RWPE1 (cell line): ENCODE results near the gene PPP2R2D.
A peak's percentile ranks its signal among the peaks of the same experiment; 100 is the strongest.

Source experiments
- CTCF ChIA-PET: fragments of 350-600 bp; sonication (Branson Sonifier 250); formaldehyde crosslinking; extraction: SDS; loops from one replicate; lab custom pipeline; 2021; lab: Yijun Ruan, JAX
- POLR2A ChIA-PET: fragments of 400-600 bp; formaldehyde crosslinking; extraction: SDS; loops from one replicate; lab custom pipeline; 2020; ENCODE audit warnings: antibody characterized with exemption; ENCODE audit not compliant: low non-redundant PET; lab: Yijun Ruan, JAX
- DNase-seq: peaks from one replicate; pipeline ENCODE4 v3.0.0; 2012; ENCODE audit warnings: low spot score
- H3K27ac ChIP-seq: fragments of 450-650 bp; 2 replicates; pipeline ENCODE4 v1.5.1; 2017
- CTCF ChIP-seq: fragments of 450-650 bp; conservative IDR thresholded peaks from 2 replicates; pipeline ENCODE4 v1.5.1; 2017; ENCODE audit warnings: low read depth, mild to moderate bottlenecking

Gene PPP2R2D

DNA sequence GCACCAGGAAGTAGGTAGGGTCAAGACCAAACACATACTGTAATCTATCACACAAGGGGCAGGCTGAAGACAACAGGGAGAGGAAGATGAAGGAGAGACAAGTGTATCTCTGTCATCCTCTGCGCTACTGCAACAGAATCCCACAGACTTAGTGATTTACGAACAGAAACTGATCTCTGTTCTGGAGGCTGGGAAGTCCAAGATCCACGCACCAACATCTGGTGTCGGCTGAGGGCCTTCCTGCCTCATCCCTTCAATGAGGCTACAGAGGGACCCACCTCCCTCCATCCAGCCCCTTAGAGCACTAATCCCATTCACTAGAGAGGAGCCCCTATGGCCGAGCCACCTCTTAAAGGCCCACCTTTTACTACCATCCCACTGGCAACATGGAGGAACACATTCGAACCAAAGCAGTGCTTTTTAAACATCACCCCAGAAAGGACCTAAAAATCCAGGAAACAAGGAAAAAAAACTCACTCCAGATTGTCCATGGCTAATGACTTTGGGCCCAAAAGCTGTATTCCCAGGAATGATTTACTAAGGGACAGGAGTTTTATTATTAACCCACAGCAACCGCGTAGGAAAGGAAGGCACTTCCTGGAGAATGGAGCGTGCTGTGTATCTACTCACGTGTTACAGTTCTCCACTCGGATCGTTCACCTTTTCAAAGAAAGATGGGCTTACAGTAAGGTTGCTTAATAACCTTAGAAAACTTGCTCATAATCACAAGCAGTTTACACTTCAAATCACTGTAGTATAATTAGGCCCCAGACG lies 76.7 kb downstream of the PPP2R2D start:
- no peak for DNase-seq
- H3K27ac ChIP-seq, result no peak overlapping the region
- ChIA-PET POLR2A (no interaction called here), CTCF (no interaction called here)
- TF ChIP-seq CTCF, result no peak

DNA sequence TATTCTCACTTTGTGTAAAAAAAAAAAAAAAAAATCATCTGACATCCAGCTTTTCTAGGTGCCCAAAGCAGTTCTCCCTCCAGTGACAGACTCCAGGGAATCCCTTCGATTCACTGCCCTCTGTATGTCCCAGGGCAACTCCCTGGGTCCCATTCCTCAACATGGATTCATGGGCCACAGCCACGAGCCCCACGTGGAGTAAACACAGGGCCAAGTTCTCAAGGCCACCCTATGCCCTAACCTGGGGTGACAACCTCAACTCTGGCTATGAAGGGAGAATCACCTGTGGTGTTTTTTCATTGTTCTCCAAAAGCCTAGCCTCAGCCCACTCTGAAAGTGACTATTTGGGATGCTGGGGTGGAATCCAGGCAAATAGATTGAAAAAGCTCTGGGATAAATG lies 77.6 kb downstream of the PPP2R2D start:
- POLR2A ChIA-PET, result no interaction called here
- TF ChIP-seq CTCF, result no peak
- CTCF ChIA-PET, result interaction anchor here (0.7 kb wide), 1 partner anchor 164 kb away, joined by 3 read pairs; no protein-coding TSS in a partner anchor
- DNase-seq, result no peak
- H3K27ac ChIP-seq, result no peak overlapping the region

GRCh38 chr10:131978851-131979250 lies 78.0 kb downstream of the PPP2R2D start:
- CTCF ChIA-PET, result interaction anchor here (0.7 kb wide), 1 partner anchor 163 kb away, joined by 3 read pairs; no protein-coding TSS in a partner anchor
- TF ChIP-seq CTCF, result no peak
- no peak for DNase-seq
- POLR2A ChIA-PET, result no interaction called here
- no peak overlapping the region for H3K27ac ChIP-seq

GRCh38 chr10:131979336-131979735 lies 78.5 kb downstream of the PPP2R2D start:
- no peak for TF ChIP-seq CTCF
- no peak for DNase-seq
- ChIA-PET CTCF (interaction anchor here (0.7 kb wide), 1 partner anchor 12 kb away, joined by 3 read pairs; no protein-coding TSS in a partner anchor), POLR2A (no interaction called here)
- H3K27ac ChIP-seq, result no peak overlapping the region

GRCh38 chr10:131979821-131980270 lies 79.0 kb downstream of the PPP2R2D start:
- CTCF ChIA-PET, result interaction anchor here (0.7 kb wide), 1 partner anchor 12 kb away, joined by 3 read pairs; no protein-coding TSS in a partner anchor

DNA sequence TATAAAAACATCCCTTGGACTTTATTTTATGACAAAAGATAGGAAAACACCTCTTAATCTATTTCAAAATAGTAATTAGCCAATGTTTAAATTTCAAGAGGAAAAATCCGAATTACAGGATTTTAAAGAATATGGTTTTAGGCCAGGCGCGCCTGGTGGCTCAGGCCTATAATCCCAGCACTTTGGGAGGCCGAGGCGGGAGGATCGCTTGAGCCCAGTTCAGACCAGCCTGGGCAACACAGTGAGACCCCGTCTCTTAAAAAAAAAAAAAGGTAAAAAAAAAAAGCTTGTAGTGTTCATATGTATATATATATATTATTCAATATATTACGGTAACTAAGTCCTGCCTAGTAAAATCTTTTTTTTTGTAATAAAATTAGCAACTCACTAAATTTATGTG lies 79.5 kb downstream of the PPP2R2D start:
- H3K27ac ChIP-seq, result peak overlapping the region; percentile 44
- TF ChIP-seq CTCF, result no peak
- ChIA-PET CTCF (interaction anchor here (2.3 kb wide), 1 partner anchor 43 kb away, joined by 19 read pairs; no protein-coding TSS in a partner anchor), POLR2A (no interaction called here)
- no peak for DNase-seq

More at GRCh38 chr10:131979821-131980270, 79.0 kb downstream of the PPP2R2D start:
- no peak for DNase-seq
- no peak for TF ChIP-seq CTCF
- peak overlapping the region; percentile 44 for H3K27ac ChIP-seq
- POLR2A ChIA-PET, result no interaction called here
